Endodermal cell (in vitro differentiated cells): ENCODE measurements around the gene CFAP65. TPM values are rescaled to one million over a fixed set of nuclear protein-coding genes. Genes with fewer than 3 reads are reported as not detected.
A peak's percentile ranks its signal among the peaks of the same experiment; 100 is the strongest.

Source experiments
- DNase-seq: peaks from one replicate; pipeline ENCODE4 v3.0.0-alpha.2; 2017
- H3K27ac ChIP-seq: 2 replicates; pipeline ENCODE4 v1.5.1; 2013; ENCODE audit warnings: mild to moderate bottlenecking, low read depth, low read length, moderate library complexity
- H3K27me3 ChIP-seq: 2 replicates; pipeline ENCODE4 v1.6.1; 2013; ENCODE audit warnings: mild to moderate bottlenecking, low read length, moderate library complexity; ENCODE audit not compliant: insufficient read depth, control insufficient read depth, poor library complexity, severe bottlenecking
- H3K36me3 ChIP-seq: 2 replicates; pipeline ENCODE4 v1.7.0; 2013; ENCODE audit warnings: mild to moderate bottlenecking, low read length, moderate library complexity; ENCODE audit not compliant: control insufficient read depth, insufficient read depth
- H3K4me1 ChIP-seq: one replicate; pipeline ENCODE4 v1.7.0; 2013; ENCODE audit warnings: low read length; ENCODE audit not compliant: control insufficient read depth, insufficient read depth
- H3K4me3 ChIP-seq: 2 replicates; pipeline ENCODE4 v1.5.1; 2013; ENCODE audit warnings: mild to moderate bottlenecking, low read length, moderate library complexity
- H3K9ac ChIP-seq: 2 replicates; pipeline ENCODE4 v1.6.1; 2013; ENCODE audit warnings: mild to moderate bottlenecking, low read length, moderate library complexity; ENCODE audit not compliant: poor library complexity, severe bottlenecking; ENCODE audit errors: extremely low read depth
- H3K9me3 ChIP-seq: 2 replicates; pipeline ENCODE4 v1.6.1; 2013; ENCODE audit warnings: mild to moderate bottlenecking, low read length, moderate library complexity; ENCODE audit not compliant: control insufficient read depth
- H3K27ac Mint-ChIP-seq: 2 replicates; pipeline ENCODE4 v1.8.0; 2020; ENCODE audit warnings: mixed read lengths
- H3K27me3 Mint-ChIP-seq: 2 replicates; pipeline ENCODE4 v1.8.0; 2021; ENCODE audit warnings: mild to moderate bottlenecking, mixed read lengths; ENCODE audit not compliant: insufficient read depth
- H3K36me3 Mint-ChIP-seq: 2 replicates; pipeline ENCODE4 v1.8.0; 2020; ENCODE audit warnings: low read depth, mixed read lengths
- H3K4me1 Mint-ChIP-seq: 2 replicates; pipeline ENCODE4 v1.8.0; 2020; ENCODE audit warnings: mixed read lengths
- H3K4me3 Mint-ChIP-seq: 2 replicates; pipeline ENCODE4 v1.8.0; 2020; ENCODE audit warnings: mild to moderate bottlenecking, moderate library complexity, mixed read lengths
- H3K9me3 Mint-ChIP-seq: 2 replicates; pipeline ENCODE4 v1.8.0; 2020; ENCODE audit warnings: mild to moderate bottlenecking, mixed read lengths
- CTCF ChIP-seq: fragments of 200-600 bp; sonication (generic); conservative IDR thresholded peaks from 2 replicates; pipeline ENCODE4 v1.5.0; 2021; ENCODE audit warnings: antibody characterized with exemption, mild to moderate bottlenecking
- WGBS, 2 experiments: methylation state at CpG; one replicate each; pipeline versions ENCODE4 v1.1.5 to v1.1.7; 2013; ENCODE audit warnings: missing lambda C conversion rate in 2 of 2, mixed read lengths in 1 of 2; ENCODE audit not compliant: insufficient coverage in 1 of 2, insufficient read length in 1 of 2; 5-methylcytosine and 5-hydroxymethylcytosine counted together
- total RNA-seq, 2 donors: library from RNA; stranded (reverse); fragmentation: NEBNext Ultra II Directional in 1 of 2; extraction: Animal tissue kit (Norgen Biotek cat#: 25700) in 1 of 2; gene quantifications; 2 replicates in 1 of 2; 3 replicates in 1 of 2; pipeline ENCODE4 v1.2.1, GENCODE V29; 2021

The CFAP65 gene
- total RNA-seq, 2 donors from 2014 or later, result 0.84 to 1.5 TPM

DNA sequence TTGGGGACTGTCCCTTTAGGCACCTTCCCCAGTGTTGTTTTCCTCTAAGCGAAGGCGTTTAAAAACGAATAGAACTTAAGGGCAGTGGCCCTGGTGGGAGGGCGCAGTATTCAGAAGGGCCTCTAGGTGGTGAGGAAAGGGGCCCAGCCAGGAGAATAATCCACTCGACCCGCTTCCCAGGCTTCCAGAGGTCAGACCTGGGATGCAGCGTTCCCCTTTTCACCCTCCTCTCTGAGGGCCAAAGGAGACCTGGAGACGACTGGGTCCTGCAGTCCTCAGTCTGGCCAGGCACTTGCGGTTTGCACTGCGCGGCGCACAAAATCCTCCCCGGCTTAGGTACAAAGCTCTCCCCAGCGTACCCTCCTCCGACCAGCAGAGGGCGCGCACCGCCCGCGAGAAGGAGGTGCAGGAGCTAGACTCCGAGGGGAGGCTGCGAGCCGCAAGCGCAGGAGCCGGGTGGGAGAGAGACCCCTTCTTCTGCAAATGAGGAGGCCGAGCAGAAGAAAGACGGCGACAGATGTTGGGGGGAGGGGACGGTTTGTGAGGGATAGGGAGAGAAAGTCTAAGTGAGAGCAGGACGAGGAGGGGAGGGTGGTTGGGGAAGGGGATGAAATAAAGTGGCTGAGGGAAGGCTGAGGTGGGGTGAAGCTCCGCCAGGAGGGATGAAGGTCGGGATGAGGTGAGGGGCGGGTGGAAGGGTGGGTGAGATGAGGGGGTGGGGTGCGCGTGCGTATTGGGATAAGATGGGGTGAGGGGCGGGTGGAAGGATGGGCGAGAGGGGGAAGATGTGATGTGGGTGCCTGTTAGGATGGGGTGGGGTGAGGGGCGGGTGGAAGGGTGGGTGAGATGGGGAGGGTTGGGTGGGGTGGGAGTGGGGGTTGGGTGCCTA is 61.2 kb downstream of the CFAP65 start:
- H3K9me3 ChIP-seq, result no peaks in the 10 kb centered on the region
- H3K4me1 ChIP-seq, result peaks cover 6% of the 10 kb centered on the region
- no peak overlapping the region for H3K27ac ChIP-seq
- Mint-ChIP-seq H3K4me1 (peaks cover 9% of the 10 kb centered on the region), H3K9me3 (no peaks in the 10 kb centered on the region), H3K36me3 (no peaks in the 10 kb centered on the region), H3K27me3 (peaks cover 97% of the 10 kb centered on the region), H3K4me3 (no peak overlapping the region), H3K27ac (no peak overlapping the region)
- H3K9ac ChIP-seq, result no peak overlapping the region
- peak; percentile 97 for DNase-seq
- peak; percentile 98 for TF ChIP-seq CTCF
- H3K36me3 ChIP-seq, result no peaks in the 10 kb centered on the region
- H3K4me3 ChIP-seq, result peak overlapping the region; percentile 49
- peaks cover 98% of the 10 kb centered on the region for H3K27me3 ChIP-seq
- 4 to 5% methylated on average over 11 to 37 of the region's 39 CpGs for WGBS, 2 experiments

DNA sequence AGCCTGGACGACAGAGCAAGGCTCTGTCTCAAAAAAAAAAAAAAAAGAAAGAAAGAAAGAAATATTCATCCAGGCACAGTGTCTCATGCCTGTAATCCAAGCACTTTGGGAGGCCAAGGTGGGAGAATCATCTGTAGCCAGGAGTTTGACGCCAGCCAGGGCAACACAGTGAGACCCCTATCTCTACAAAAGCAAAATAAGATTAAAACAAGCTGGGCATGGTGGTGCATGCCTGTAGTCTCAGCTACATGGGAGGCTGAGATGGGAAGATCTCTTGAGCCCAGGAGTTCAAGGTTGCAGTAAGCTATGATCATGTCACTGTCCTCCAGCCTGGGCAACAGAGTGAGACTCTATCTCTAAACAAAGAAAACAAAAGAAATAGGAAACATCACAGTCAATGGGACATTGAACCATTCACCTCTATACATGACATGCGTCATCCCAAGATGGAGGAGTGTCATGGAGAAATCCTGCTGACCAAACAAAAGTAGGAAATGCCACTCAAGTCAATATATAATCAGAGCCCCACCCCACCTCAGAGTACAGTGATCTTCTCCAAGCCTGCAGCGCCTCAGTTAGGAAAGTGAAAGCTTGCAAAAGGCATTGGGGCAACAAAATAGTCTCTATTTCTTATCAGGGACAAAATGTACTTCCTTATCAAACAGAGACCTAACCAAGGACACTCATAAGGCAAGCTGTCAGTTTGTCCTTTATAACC is 66.1 kb downstream of the CFAP65 start:
- Histone ChIP-seq H3K4me1 (no peaks in the 10 kb centered on the region), H3K36me3 (no peaks in the 10 kb centered on the region), H3K27me3 (peaks cover 90% of the 10 kb centered on the region), H3K9me3 (no peaks in the 10 kb centered on the region), H3K4me3 (no peak overlapping the region), H3K9ac (no peak overlapping the region), H3K27ac (no peak overlapping the region)
- no peak for TF ChIP-seq CTCF
- Mint-ChIP-seq H3K36me3 (no peaks in the 10 kb centered on the region), H3K4me1 (no peaks in the 10 kb centered on the region), H3K27ac (no peak overlapping the region), H3K9me3 (no peaks in the 10 kb centered on the region), H3K27me3 (peaks cover 91% of the 10 kb centered on the region), H3K4me3 (no peak overlapping the region)
- peak; percentile 8 for DNase-seq
- 80 to 81% methylated on average over 1 to 4 of the region's 4 CpGs for WGBS, 2 experiments

DNA sequence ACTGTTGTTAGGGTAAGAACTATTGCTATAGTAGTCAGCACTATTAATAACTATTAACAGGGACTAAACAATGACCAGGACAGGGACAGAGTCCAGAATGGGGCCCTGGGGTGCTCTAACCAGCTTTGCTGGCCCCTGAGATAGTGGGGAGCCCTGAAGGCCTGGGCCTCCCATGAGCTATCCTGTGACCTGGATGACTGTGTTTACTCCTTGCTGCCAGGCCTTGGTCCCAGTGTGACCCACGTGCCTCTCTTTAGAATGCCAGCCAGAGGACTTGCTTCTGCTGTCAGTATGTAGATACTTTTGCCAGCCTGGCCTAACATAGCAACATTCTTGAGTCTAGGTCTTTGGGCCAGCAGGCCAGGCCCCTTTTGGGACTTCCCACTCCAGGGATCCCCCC is 70.4 kb downstream of the CFAP65 start:
- Histone ChIP-seq H3K27ac (no peak overlapping the region), H3K36me3 (no peaks in the 10 kb centered on the region), H3K4me3 (no peak overlapping the region), H3K27me3 (peaks cover 84% of the 10 kb centered on the region), H3K4me1 (no peaks in the 10 kb centered on the region), H3K9me3 (no peaks in the 10 kb centered on the region), H3K9ac (no peak overlapping the region)
- Mint-ChIP-seq H3K4me1 (no peaks in the 10 kb centered on the region), H3K36me3 (no peaks in the 10 kb centered on the region), H3K27me3 (peaks cover 86% of the 10 kb centered on the region), H3K27ac (no peak overlapping the region), H3K9me3 (no peaks in the 10 kb centered on the region), H3K4me3 (no peak overlapping the region)
- TF ChIP-seq CTCF, result no peak
- DNase-seq, result peak; percentile 20
- 55 to 56% methylated on average over 1 of the region's 1 CpG for WGBS, 2 experiments
